Vagina (tissue), 2 donors: ENCODE results near the gene KRT5.

ENCODE experiments used
- POLR2A ChIP-seq, 2 donors: fragments of 450-650 bp; IDR thresholded peaks; one replicate each; pipeline ENCODE4 v1.6.1; 2017; ENCODE audit warnings: antibody characterized with exemption in 2 of 2, mild to moderate bottlenecking in 2 of 2, moderate library complexity in 2 of 2
- POLR2AphosphoS5 ChIP-seq, 2 donors: sonication (generic); formaldehyde crosslinking; IDR thresholded peaks; one replicate each; pipeline ENCODE4 v1.9.0; 2017; ENCODE audit warnings: antibody characterized with exemption in 2 of 2, mild to moderate bottlenecking in 2 of 2, low read depth in 1 of 2; ENCODE audit not compliant: insufficient read depth in 1 of 2

DNA sequence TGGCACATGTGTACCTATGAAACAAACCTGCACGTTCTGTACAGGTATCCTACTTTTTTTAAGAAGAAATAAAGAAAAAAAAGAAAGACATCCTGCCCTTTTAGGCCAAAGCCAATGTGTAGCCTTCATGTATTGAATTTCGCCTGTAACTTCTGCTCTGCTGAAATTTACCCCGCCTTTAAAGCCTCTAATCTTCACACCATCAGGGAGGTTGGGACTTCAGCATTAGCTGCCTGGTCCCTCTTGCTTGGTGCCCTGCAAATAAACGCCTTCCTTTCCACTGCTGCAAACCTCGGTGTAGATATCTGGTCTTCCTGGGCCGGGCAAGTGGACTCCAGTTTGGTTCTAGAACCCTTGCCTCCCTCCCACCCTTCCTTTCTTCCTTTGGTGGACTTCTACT is 35.4 kb upstream of the KRT5 start:
- TF ChIP-seq POLR2A (IDR thresholded peaks at IDR 0.05) (no peak), POLR2AphosphoS5 (IDR thresholded peaks at IDR 0.05; ENCODE audit: insufficient read depth in 1 of 2, low read depth in 1 of 2) (no peak)
